CD4-positive, alpha-beta T cell (primary cell): ENCODE results near the gene ANKDD1A. TPM values are rescaled to one million over a fixed set of nuclear protein-coding genes. Genes with fewer than 3 reads are reported as not detected.

Experiments used
- ATAC-seq: fragments of 200-7000 bp; cut with Tn5 transposase; one replicate; pipeline ENCODE4 v1.10.0; 2022; ENCODE audit warnings: mild to moderate bottlenecking; ENCODE audit not compliant: poor library complexity
- CTCF ChIA-PET: fragments of 350-600 bp; sonication (Branson Sonifier 250); formaldehyde crosslinking; loops from one replicate; lab custom pipeline; 2021; ENCODE audit warnings: antibody characterized with exemption, inconsistent platforms; lab: Charles Lee
- POLR2A ChIA-PET: fragments of 350-600 bp; sonication (Branson Sonifier 250); formaldehyde crosslinking; loops from one replicate; lab custom pipeline; 2021; ENCODE audit warnings: antibody characterized with exemption, inconsistent platforms; lab: Charles Lee
- DNase-seq, 14 experiments: peaks; one replicate each; pipeline ENCODE4 v3.0.0-alpha.2; 2013 to 2020; ENCODE audit warnings: mixed read lengths in 2 of 14
- H3K27ac ChIP-seq, 2 donors: one replicate each; pipeline versions ENCODE4 v1.5.1 to v1.7.0; 2013; ENCODE audit warnings: low read length in 2 of 2, low read depth in 1 of 2, mild to moderate bottlenecking in 1 of 2
- H3K27me3 ChIP-seq, 2 experiments: 1 replicate in 1 of 2; 2 replicates in 1 of 2; pipeline versions ENCODE4 v1.6.1 to v1.7.0; 2013; ENCODE audit warnings: low read length in 2 of 2, control low read depth in 1 of 2, mild to moderate bottlenecking in 1 of 2, moderate library complexity in 1 of 2; ENCODE audit not compliant: insufficient read depth in 2 of 2, control insufficient read depth in 1 of 2
- H3K36me3 ChIP-seq: one replicate; pipeline ENCODE4 v1.6.1; 2013; ENCODE audit warnings: low read length, control low read depth; ENCODE audit not compliant: insufficient read depth
- H3K4me1 ChIP-seq: one replicate; pipeline ENCODE4 v1.6.1; 2013; ENCODE audit warnings: low read length, control low read depth; ENCODE audit not compliant: insufficient read depth
- H3K4me3 ChIP-seq: one replicate; pipeline ENCODE4 v1.5.1; 2013; ENCODE audit warnings: mild to moderate bottlenecking, low read length, moderate library complexity
- H3K9me3 ChIP-seq, 2 experiments: 1 replicate in 1 of 2; 2 replicates in 1 of 2; pipeline versions ENCODE4 v1.6.1 to v1.7.0; 2013; ENCODE audit warnings: low read length in 2 of 2, mild to moderate bottlenecking in 2 of 2, control low read depth in 1 of 2, moderate library complexity in 1 of 2; ENCODE audit not compliant: control insufficient read depth in 1 of 2, insufficient read depth in 1 of 2
- H3K27ac Mint-ChIP-seq: one replicate; pipeline ENCODE4 v1.8.0; 2020; ENCODE audit warnings: mixed read lengths
- H3K27me3 Mint-ChIP-seq: one replicate; pipeline ENCODE4 v1.8.0; 2021; ENCODE audit warnings: mixed read lengths
- H3K36me3 Mint-ChIP-seq: one replicate; pipeline ENCODE4 v1.8.0; 2021; ENCODE audit warnings: low read depth, mixed read lengths
- H3K4me1 Mint-ChIP-seq: one replicate; pipeline ENCODE4 v1.8.0; 2021; ENCODE audit warnings: low read depth, mixed read lengths
- H3K4me3 Mint-ChIP-seq: one replicate; pipeline ENCODE4 v1.8.0; 2020; ENCODE audit warnings: mild to moderate bottlenecking, mixed read lengths
- H3K9me3 Mint-ChIP-seq: one replicate; pipeline ENCODE4 v1.8.0; 2020; ENCODE audit warnings: mixed read lengths
- intact Hi-C, 2 experiments: fragments of 100-400 bp; cut with DNase I in 1 of 2; cut with micrococcal nuclease in 1 of 2; formaldehyde crosslinking; loops; one replicate each; pipeline versions ENCODE4 v1.15.1 to v1.9.0; 2023 to 2025; cut with DNase I, micrococcal nuclease
- total RNA-seq, 174 experiments: library from RNA in 2 of 174; stranded (reverse) in 2 of 174; gene quantifications; one replicate each; pipeline ENCODE4 v1.2.3 and lab custom pipeline; 2021 to 2026
- TF ChIP-seq, protein P1 (sequence below): fragments of 200-600 bp; IDR thresholded peaks from one replicate; pipeline ENCODE4 v1.8.0; 2022; ENCODE audit warnings: antibody characterized with exemption, mild to moderate bottlenecking

ANKDD1A gene
- total RNA-seq, 2 experiments from 2014 or later, result 0.95 to 1.9 TPM

- intact Hi-C loops, result loop anchor here in 1 of 2 experiments (5.0 to 10.0 kb wide), 3 partner anchors 467 to 1611 kb away; partner anchors contain the start of genes MAP2K1 and RPL4
- peaks cover 57% of the 10 kb centered on the region for H3K4me1 ChIP-seq
- H3K36me3 ChIP-seq, result no peaks in the 10 kb centered on the region
- H3K4me3 ChIP-seq, result no peak overlapping the region
- Mint-ChIP-seq H3K4me3 (no peak overlapping the region), H3K36me3 (no peaks in the 10 kb centered on the region), H3K4me1 (peaks cover 59% of the 10 kb centered on the region), H3K27me3 (no peaks in the 10 kb centered on the region), H3K9me3 (no peaks in the 10 kb centered on the region), H3K27ac (peak overlapping the region; percentile 100)
- DNase-seq, result no peak
- no peak for ATAC-seq
- ChIA-PET POLR2A (interaction anchor here (0.6 to 5.0 kb wide), 6 partner anchors 9 to 82 kb away, joined by 3 to 157 read pairs (median 31); partner anchors contain the start of genes PIF1 and PLEKHO2), CTCF (no interaction called here)
- TF ChIP-seq, protein P1, sequence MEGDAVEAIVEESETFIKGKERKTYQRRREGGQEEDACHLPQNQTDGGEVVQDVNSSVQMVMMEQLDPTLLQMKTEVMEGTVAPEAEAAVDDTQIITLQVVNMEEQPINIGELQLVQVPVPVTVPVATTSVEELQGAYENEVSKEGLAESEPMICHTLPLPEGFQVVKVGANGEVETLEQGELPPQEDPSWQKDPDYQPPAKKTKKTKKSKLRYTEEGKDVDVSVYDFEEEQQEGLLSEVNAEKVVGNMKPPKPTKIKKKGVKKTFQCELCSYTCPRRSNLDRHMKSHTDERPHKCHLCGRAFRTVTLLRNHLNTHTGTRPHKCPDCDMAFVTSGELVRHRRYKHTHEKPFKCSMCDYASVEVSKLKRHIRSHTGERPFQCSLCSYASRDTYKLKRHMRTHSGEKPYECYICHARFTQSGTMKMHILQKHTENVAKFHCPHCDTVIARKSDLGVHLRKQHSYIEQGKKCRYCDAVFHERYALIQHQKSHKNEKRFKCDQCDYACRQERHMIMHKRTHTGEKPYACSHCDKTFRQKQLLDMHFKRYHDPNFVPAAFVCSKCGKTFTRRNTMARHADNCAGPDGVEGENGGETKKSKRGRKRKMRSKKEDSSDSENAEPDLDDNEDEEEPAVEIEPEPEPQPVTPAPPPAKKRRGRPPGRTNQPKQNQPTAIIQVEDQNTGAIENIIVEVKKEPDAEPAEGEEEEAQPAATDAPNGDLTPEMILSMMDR, result no peak
- peak overlapping the region; percentile 34 to 97 for H3K27ac ChIP-seq
- H3K27me3 ChIP-seq, result no peaks in the 10 kb centered on the region
- H3K9me3 ChIP-seq, result no peaks in the 10 kb centered on the region
Measured at GRCh38 chr15:64891561-64891960, 20.1 kb upstream of the ANKDD1A start.

GRCh38 chr15:64892847-64893403 lies 18.8 kb upstream of the ANKDD1A start:
- Mint-ChIP-seq H3K9me3 (no peaks in the 10 kb centered on the region), H3K27me3 (no peaks in the 10 kb centered on the region), H3K4me1 (peaks cover 62% of the 10 kb centered on the region), H3K4me3 (peak overlapping the region; percentile 86), H3K36me3 (no peaks in the 10 kb centered on the region), H3K27ac (peak overlapping the region; percentile 100)
- TF ChIP-seq, protein P1, result no peak
- ChIA-PET POLR2A (interaction anchor here (0.9 to 5.0 kb wide), 14 partner anchors 10 to 729 kb away, joined by 3 to 157 read pairs (median 9); partner anchors contain the start of genes PIF1, PLEKHO2, PPIB and SPG21), CTCF (interaction anchor here (1.5 to 4.1 kb wide), 7 partner anchors 10 to 162 kb away, joined by 3 to 44 read pairs (median 12); no protein-coding TSS in a partner anchor)
- no peak for ATAC-seq
- DNase-seq, result peak in 5 of 14 experiments; percentile 11 to 65 (median 39)
- Histone ChIP-seq H3K27me3 (no peaks in the 10 kb centered on the region), H3K4me1 (peaks cover 68% of the 10 kb centered on the region), H3K36me3 (no peaks in the 10 kb centered on the region), H3K4me3 (peak overlapping the region; percentile 58), H3K9me3 (no peaks in the 10 kb centered on the region), H3K27ac (peak overlapping the region; percentile 97)
- intact Hi-C loops, result loop anchor here in 1 of 2 experiments (5.0 to 10.0 kb wide), 3 partner anchors 468 to 1609 kb away; partner anchors contain the start of genes MAP2K1 and RPL4

GRCh38 chr15:64893481-64894394 lies 18.0 kb upstream of the ANKDD1A start:
- intact Hi-C loops, result loop anchor here (2.0 to 10.0 kb wide), 5 partner anchors 57 to 1609 kb away; partner anchors contain the start of genes MAP2K1 (in 1 of the 2) and RPL4 (in 1 of the 2)
- TF ChIP-seq, protein P1, result no peak
- CTCF ChIA-PET, result interaction anchor here (0.7 to 4.1 kb wide), 13 partner anchors 9 to 166 kb away, joined by 3 to 44 read pairs (median 7); partner anchors contain the start of gene PIF1
- peaks cover 70% of the 10 kb centered on the region for H3K4me1 ChIP-seq
- no peaks in the 10 kb centered on the region for H3K27me3 ChIP-seq
- Mint-ChIP-seq H3K4me3 (peak overlapping the region; percentile 86), H3K4me1 (peaks cover 62% of the 10 kb centered on the region), H3K27ac (peak overlapping the region; percentile 100), H3K36me3 (no peaks in the 10 kb centered on the region), H3K27me3 (no peaks in the 10 kb centered on the region), H3K9me3 (no peaks in the 10 kb centered on the region)
- no peaks in the 10 kb centered on the region for H3K36me3 ChIP-seq
- H3K27ac ChIP-seq, result peak overlapping the region; percentile 97
- peak overlapping the region; percentile 58 for H3K4me3 ChIP-seq
- DNase-seq (peak; percentile 85 to 98 (median 95)), ATAC-seq (peak; percentile 65)
- H3K9me3 ChIP-seq, result no peaks in the 10 kb centered on the region
- POLR2A ChIA-PET, result interaction anchor here (0.6 to 5.0 kb wide), 41 partner anchors 10 to 1845 kb away, joined by 3 to 157 read pairs (median 5); partner anchors contain the start of genes CLPX, CSNK1G1, PIF1 and PLEKHO2
